WTC11 (cell line): ENCODE measurements around the gene EFHC2. TPM values are rescaled to one million over a fixed set of nuclear protein-coding genes. Genes with fewer than 3 reads are reported as not detected.

Experiments
- ATAC-seq: fragments of 200-7000 bp; cut with Tn5 transposase; 2 replicates; pipeline ENCODE4 v1.10.0; 2021; ENCODE audit warnings: mild to moderate bottlenecking, moderate library complexity
- CTCF ChIA-PET: fragments of 300-600 bp; sonication (Branson Sonifier 250); formaldehyde crosslinking; loops from one replicate; lab custom pipeline; 2021; ENCODE audit warnings: antibody characterized with exemption; lab: Charles Lee
- POLR2A ChIA-PET: fragments of 350-600 bp; sonication (Branson Sonifier 250); formaldehyde crosslinking; loops from one replicate; lab custom pipeline; 2021; ENCODE audit warnings: antibody characterized with exemption; lab: Charles Lee
- DNase-seq: peaks from one replicate; pipeline ENCODE4 v3.0.0; 2021; ENCODE audit warnings: low spot score
- H3K27ac Mint-ChIP-seq: 2 replicates; pipeline ENCODE4 v1.8.0; 2021; ENCODE audit warnings: mixed read lengths
- H3K27me3 Mint-ChIP-seq: 2 replicates; pipeline ENCODE4 v1.8.0; 2021; ENCODE audit warnings: low read depth, mild to moderate bottlenecking, moderate library complexity, mixed read lengths
- H3K36me3 Mint-ChIP-seq: 2 replicates; pipeline ENCODE4 v1.8.0; 2021; ENCODE audit warnings: mixed read lengths
- H3K4me1 Mint-ChIP-seq: 2 replicates; pipeline ENCODE4 v1.8.0; 2022; ENCODE audit warnings: mixed read lengths
- H3K4me3 Mint-ChIP-seq: 2 replicates; pipeline ENCODE4 v1.8.0; 2021; ENCODE audit warnings: mild to moderate bottlenecking, moderate library complexity, mixed read lengths
- H3K9me3 Mint-ChIP-seq: 2 replicates; pipeline ENCODE4 v1.8.0; 2021; ENCODE audit warnings: mixed read lengths
- CBFB ChIP-seq: sonication (generic); formaldehyde crosslinking; IDR thresholded peaks from 2 replicates; pipeline ENCODE4 v1.8.1; 2022; ENCODE audit warnings: mild to moderate bottlenecking, low read depth, missing genetic modification reagents
- CREM ChIP-seq: sonication (generic); formaldehyde crosslinking; IDR thresholded peaks from 2 replicates; pipeline ENCODE4 v1.8.1; 2022; ENCODE audit warnings: mild to moderate bottlenecking, missing genetic modification reagents, moderate library complexity
- ELF4 ChIP-seq: sonication (generic); formaldehyde crosslinking; IDR thresholded peaks from 2 replicates; pipeline ENCODE4 v1.8.1; 2022; ENCODE audit warnings: low read depth, mild to moderate bottlenecking, moderate library complexity, missing genetic modification reagents
- ESRRA ChIP-seq: sonication (generic); formaldehyde crosslinking; IDR thresholded peaks from 2 replicates; pipeline ENCODE4 v1.8.1; 2022; ENCODE audit warnings: mild to moderate bottlenecking, missing genetic modification reagents, borderline replicate concordance
- GRHL2 ChIP-seq: fragments of 250-450 bp; sonication (Bioruptor Pico); IDR thresholded peaks from 2 replicates; pipeline ENCODE4 v1.8.0; 2022; ENCODE audit warnings: mild to moderate bottlenecking, moderate library complexity; ENCODE audit not compliant: insufficient replicate concordance, severe bottlenecking
- JUN ChIP-seq: sonication (generic); formaldehyde crosslinking; IDR thresholded peaks from 2 replicates; pipeline ENCODE4 v1.8.0; 2023; ENCODE audit warnings: mild to moderate bottlenecking, missing genetic modification reagents
- KAT7 ChIP-seq: sonication (generic); formaldehyde crosslinking; IDR thresholded peaks from 2 replicates; pipeline ENCODE4 v1.8.1; 2023; ENCODE audit warnings: missing genetic modification reagents, mild to moderate bottlenecking, borderline replicate concordance
- NFATC4 ChIP-seq: fragments of 250-450 bp; sonication (Bioruptor Pico); IDR thresholded peaks from 2 replicates; pipeline ENCODE4 v1.9.0; 2021; ENCODE audit warnings: mild to moderate bottlenecking
- RELA ChIP-seq: sonication (generic); formaldehyde crosslinking; IDR thresholded peaks from 2 replicates; pipeline ENCODE4 v1.8.1; 2022; ENCODE audit warnings: missing genetic modification reagents, mild to moderate bottlenecking, borderline replicate concordance
- SMAD3 ChIP-seq: sonication (generic); formaldehyde crosslinking; IDR thresholded peaks from 2 replicates; pipeline ENCODE4 v1.8.0; 2022; ENCODE audit warnings: missing genetic modification reagents, mild to moderate bottlenecking, borderline replicate concordance
- ZNF219 ChIP-seq: sonication (generic); formaldehyde crosslinking; IDR thresholded peaks from 2 replicates; pipeline ENCODE4 v1.8.0; 2023; ENCODE audit warnings: missing genetic modification reagents, mild to moderate bottlenecking, borderline replicate concordance
- ZNF232 ChIP-seq: sonication (generic); formaldehyde crosslinking; IDR thresholded peaks from 2 replicates; pipeline ENCODE4 v1.8.0; 2022; ENCODE audit warnings: mild to moderate bottlenecking, missing genetic modification reagents
- ZNF396 ChIP-seq: fragments of 250-450 bp; sonication (Bioruptor Pico); IDR thresholded peaks from 2 replicates; pipeline ENCODE4 v1.8.0; 2021; ENCODE audit warnings: mild to moderate bottlenecking, moderate library complexity, borderline replicate concordance
- total RNA-seq: library from RNA; stranded (reverse); gene quantifications from 3 replicates; pipeline ENCODE4 v1.2.3, GENCODE V29; 2021
- TF ChIP-seq, protein P1 (sequence below): sonication (generic); formaldehyde crosslinking; IDR thresholded peaks from 2 replicates; pipeline ENCODE4 v1.8.0; 2022; ENCODE audit warnings: mild to moderate bottlenecking, missing genetic modification reagents
- TF ChIP-seq, protein P2 (sequence below): sonication (generic); formaldehyde crosslinking; IDR thresholded peaks from 2 replicates; pipeline ENCODE4 v1.8.1; 2022; ENCODE audit warnings: low read depth, missing genetic modification reagents, borderline replicate concordance
- TF ChIP-seq, protein P3 (sequence below): fragments of 250-450 bp; sonication (Bioruptor Pico); IDR thresholded peaks from 2 replicates; pipeline ENCODE4 v1.9.0; 2021; ENCODE audit warnings: mild to moderate bottlenecking
- TF ChIP-seq, protein P4 (sequence below): sonication (generic); formaldehyde crosslinking; IDR thresholded peaks from 2 replicates; pipeline ENCODE4 v1.8.1; 2023; ENCODE audit warnings: mild to moderate bottlenecking, missing genetic modification reagents, moderate library complexity
- TF ChIP-seq, protein P5 (sequence below): sonication (generic); formaldehyde crosslinking; IDR thresholded peaks from 2 replicates; pipeline ENCODE4 v1.8.1; 2023; ENCODE audit warnings: mild to moderate bottlenecking, missing genetic modification reagents, borderline replicate concordance
- TF ChIP-seq, protein P6 (sequence below): fragments of 200-600 bp; IDR thresholded peaks from 2 replicates; pipeline ENCODE4 v1.8.0; 2022; ENCODE audit warnings: antibody characterized with exemption

The EFHC2 gene
- total RNA-seq, 1 experiment from 2014 or later = 2.1 TPM

DNA sequence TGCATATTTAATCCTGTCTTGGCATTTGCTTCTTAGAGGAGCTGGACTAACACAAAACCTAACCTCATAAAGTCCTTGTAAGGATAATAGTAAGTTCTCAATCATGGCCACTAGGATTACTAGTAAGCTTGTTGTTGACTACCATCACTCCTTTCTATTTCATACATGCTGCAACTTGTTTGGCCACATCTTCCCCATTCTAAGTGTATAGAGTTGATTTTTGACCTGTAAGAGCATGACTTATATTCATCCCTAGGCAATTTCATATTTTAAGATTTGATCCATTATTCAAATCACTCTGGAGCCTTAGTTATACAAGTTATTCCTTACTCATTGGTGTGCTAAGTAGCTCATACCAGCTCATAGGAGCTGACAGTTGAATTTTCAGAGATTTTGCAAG lies 109.4 kb downstream of the EFHC2 start:
- peaks cover 5% of the 10 kb centered on the region for H3K4me1 Mint-ChIP-seq
- ChIA-PET CTCF (no interaction called here), POLR2A (no interaction called here)
- no peak for ATAC-seq
- H3K9me3 Mint-ChIP-seq = peaks cover 3% of the 10 kb centered on the region; the same call in 1 of the 2 replicates
- H3K27ac Mint-ChIP-seq = no peak overlapping the region
- TF ChIP-seq ZNF219 (CRISPR knock-in tag) (no peak), ZNF232 (CRISPR knock-in tag) (no peak), JUN (no peak), CREM (CRISPR knock-in tag) (no peak), ESRRA (CRISPR knock-in tag) (no peak), CBFB (CRISPR knock-in tag) (no peak), SMAD3 (CRISPR knock-in tag) (no peak), ZNF396 (CRISPR knock-in tag) (no peak), NFATC4 (no peak), GRHL2 (CRISPR knock-in tag) (no peak)
- TF ChIP-seq, protein P1, sequence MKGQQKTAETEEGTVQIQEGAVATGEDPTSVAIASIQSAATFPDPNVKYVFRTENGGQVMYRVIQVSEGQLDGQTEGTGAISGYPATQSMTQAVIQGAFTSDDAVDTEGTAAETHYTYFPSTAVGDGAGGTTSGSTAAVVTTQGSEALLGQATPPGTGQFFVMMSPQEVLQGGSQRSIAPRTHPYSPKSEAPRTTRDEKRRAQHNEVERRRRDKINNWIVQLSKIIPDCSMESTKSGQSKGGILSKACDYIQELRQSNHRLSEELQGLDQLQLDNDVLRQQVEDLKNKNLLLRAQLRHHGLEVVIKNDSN (CRISPR knock-in tag) = no peak
- TF ChIP-seq, protein P2, sequence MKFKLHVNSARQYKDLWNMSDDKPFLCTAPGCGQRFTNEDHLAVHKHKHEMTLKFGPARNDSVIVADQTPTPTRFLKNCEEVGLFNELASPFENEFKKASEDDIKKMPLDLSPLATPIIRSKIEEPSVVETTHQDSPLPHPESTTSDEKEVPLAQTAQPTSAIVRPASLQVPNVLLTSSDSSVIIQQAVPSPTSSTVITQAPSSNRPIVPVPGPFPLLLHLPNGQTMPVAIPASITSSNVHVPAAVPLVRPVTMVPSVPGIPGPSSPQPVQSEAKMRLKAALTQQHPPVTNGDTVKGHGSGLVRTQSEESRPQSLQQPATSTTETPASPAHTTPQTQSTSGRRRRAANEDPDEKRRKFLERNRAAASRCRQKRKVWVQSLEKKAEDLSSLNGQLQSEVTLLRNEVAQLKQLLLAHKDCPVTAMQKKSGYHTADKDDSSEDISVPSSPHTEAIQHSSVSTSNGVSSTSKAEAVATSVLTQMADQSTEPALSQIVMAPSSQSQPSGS (CRISPR knock-in tag) = no peak
- TF ChIP-seq, protein P3, sequence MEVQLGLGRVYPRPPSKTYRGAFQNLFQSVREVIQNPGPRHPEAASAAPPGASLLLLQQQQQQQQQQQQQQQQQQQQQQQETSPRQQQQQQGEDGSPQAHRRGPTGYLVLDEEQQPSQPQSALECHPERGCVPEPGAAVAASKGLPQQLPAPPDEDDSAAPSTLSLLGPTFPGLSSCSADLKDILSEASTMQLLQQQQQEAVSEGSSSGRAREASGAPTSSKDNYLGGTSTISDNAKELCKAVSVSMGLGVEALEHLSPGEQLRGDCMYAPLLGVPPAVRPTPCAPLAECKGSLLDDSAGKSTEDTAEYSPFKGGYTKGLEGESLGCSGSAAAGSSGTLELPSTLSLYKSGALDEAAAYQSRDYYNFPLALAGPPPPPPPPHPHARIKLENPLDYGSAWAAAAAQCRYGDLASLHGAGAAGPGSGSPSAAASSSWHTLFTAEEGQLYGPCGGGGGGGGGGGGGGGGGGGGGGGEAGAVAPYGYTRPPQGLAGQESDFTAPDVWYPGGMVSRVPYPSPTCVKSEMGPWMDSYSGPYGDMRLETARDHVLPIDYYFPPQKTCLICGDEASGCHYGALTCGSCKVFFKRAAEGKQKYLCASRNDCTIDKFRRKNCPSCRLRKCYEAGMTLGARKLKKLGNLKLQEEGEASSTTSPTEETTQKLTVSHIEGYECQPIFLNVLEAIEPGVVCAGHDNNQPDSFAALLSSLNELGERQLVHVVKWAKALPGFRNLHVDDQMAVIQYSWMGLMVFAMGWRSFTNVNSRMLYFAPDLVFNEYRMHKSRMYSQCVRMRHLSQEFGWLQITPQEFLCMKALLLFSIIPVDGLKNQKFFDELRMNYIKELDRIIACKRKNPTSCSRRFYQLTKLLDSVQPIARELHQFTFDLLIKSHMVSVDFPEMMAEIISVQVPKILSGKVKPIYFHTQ (CRISPR knock-in tag) = no peak
- TF ChIP-seq, protein P4, sequence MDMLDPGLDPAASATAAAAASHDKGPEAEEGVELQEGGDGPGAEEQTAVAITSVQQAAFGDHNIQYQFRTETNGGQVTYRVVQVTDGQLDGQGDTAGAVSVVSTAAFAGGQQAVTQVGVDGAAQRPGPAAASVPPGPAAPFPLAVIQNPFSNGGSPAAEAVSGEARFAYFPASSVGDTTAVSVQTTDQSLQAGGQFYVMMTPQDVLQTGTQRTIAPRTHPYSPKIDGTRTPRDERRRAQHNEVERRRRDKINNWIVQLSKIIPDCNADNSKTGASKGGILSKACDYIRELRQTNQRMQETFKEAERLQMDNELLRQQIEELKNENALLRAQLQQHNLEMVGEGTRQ = no peak
- TF ChIP-seq, protein P5, sequence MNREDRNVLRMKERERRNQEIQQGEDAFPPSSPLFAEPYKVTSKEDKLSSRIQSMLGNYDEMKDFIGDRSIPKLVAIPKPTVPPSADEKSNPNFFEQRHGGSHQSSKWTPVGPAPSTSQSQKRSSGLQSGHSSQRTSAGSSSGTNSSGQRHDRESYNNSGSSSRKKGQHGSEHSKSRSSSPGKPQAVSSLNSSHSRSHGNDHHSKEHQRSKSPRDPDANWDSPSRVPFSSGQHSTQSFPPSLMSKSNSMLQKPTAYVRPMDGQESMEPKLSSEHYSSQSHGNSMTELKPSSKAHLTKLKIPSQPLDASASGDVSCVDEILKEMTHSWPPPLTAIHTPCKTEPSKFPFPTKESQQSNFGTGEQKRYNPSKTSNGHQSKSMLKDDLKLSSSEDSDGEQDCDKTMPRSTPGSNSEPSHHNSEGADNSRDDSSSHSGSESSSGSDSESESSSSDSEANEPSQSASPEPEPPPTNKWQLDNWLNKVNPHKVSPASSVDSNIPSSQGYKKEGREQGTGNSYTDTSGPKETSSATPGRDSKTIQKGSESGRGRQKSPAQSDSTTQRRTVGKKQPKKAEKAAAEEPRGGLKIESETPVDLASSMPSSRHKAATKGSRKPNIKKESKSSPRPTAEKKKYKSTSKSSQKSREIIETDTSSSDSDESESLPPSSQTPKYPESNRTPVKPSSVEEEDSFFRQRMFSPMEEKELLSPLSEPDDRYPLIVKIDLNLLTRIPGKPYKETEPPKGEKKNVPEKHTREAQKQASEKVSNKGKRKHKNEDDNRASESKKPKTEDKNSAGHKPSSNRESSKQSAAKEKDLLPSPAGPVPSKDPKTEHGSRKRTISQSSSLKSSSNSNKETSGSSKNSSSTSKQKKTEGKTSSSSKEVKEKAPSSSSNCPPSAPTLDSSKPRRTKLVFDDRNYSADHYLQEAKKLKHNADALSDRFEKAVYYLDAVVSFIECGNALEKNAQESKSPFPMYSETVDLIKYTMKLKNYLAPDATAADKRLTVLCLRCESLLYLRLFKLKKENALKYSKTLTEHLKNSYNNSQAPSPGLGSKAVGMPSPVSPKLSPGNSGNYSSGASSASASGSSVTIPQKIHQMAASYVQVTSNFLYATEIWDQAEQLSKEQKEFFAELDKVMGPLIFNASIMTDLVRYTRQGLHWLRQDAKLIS (CRISPR knock-in tag) = no peak
- H3K27me3 Mint-ChIP-seq = no peaks in the 10 kb centered on the region
- no peaks in the 10 kb centered on the region for H3K36me3 Mint-ChIP-seq
- no peak for DNase-seq
- no peak overlapping the region for H3K4me3 Mint-ChIP-seq

DNA sequence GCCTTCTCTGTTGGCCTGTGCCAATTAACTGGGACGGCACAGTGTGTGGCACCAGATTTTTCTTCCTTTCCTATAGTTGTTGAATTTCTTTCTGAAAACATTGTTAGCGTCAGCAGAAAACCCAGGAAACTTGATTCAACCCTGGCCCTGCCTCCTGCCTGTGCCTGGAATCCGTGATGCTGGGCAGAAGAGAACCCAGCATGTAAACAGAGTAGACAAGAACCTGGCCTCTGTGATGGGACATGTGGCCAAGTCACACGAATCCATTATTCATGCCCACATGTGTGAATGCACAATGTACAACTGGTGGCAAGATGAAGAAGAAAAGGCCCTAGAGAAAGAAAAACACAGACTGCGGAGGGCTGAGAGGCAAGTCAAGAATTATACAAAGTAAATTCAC lies 111.4 kb downstream of the EFHC2 start:
- no peaks in the 10 kb centered on the region for H3K36me3 Mint-ChIP-seq
- CTCF ChIA-PET = no interaction called here
- TF ChIP-seq, protein P4 = no peak
- TF ChIP-seq, protein P2 (CRISPR knock-in tag) = no peak
- TF ChIP-seq ELF4 (no peak), RELA (CRISPR knock-in tag) (no peak), KAT7 (CRISPR knock-in tag) (no peak)
- TF ChIP-seq, protein P6, sequence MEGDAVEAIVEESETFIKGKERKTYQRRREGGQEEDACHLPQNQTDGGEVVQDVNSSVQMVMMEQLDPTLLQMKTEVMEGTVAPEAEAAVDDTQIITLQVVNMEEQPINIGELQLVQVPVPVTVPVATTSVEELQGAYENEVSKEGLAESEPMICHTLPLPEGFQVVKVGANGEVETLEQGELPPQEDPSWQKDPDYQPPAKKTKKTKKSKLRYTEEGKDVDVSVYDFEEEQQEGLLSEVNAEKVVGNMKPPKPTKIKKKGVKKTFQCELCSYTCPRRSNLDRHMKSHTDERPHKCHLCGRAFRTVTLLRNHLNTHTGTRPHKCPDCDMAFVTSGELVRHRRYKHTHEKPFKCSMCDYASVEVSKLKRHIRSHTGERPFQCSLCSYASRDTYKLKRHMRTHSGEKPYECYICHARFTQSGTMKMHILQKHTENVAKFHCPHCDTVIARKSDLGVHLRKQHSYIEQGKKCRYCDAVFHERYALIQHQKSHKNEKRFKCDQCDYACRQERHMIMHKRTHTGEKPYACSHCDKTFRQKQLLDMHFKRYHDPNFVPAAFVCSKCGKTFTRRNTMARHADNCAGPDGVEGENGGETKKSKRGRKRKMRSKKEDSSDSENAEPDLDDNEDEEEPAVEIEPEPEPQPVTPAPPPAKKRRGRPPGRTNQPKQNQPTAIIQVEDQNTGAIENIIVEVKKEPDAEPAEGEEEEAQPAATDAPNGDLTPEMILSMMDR = no peak

More for the DNA sequence above, 111.4 kb downstream of the EFHC2 start:
- Mint-ChIP-seq H3K9me3 (no peaks in the 10 kb centered on the region), H3K27me3 (no peaks in the 10 kb centered on the region), H3K27ac (no peak overlapping the region), H3K4me1 (peaks cover 23% of the 10 kb centered on the region), H3K4me3 (no peak overlapping the region)
- ATAC-seq = no peak
- DNase-seq = no peak
- POLR2A ChIA-PET = no interaction called here
